HEK293T (cell line): ENCODE measurements around the gene KLHL36.

Experiments
- CTCF ChIA-PET: fragments of 350-600 bp; formaldehyde crosslinking; extraction: SDS; loops from one replicate; lab custom pipeline; 2021; ENCODE audit warnings: antibody characterized with exemption, inconsistent platforms; lab: Yijun Ruan, JAX
- POLR2A ChIA-PET: fragments of 350-600 bp; formaldehyde crosslinking; extraction: SDS; loops from one replicate; lab custom pipeline; 2020; ENCODE audit warnings: antibody characterized with exemption, inconsistent platforms; lab: Yijun Ruan, JAX
- DNase-seq: peaks from one replicate; pipeline ENCODE4 v3.0.0; 2012; ENCODE audit warnings: mixed read lengths; ENCODE audit errors: extremely low spot score
- ARNT ChIP-seq: fragments of 450-650 bp; IDR thresholded peaks from 2 replicates; pipeline ENCODE4 v1.6.1; 2017; ENCODE audit warnings: mild to moderate bottlenecking
- BHLHE40 ChIP-seq: fragments of 450-650 bp; IDR thresholded peaks from 2 replicates; pipeline ENCODE4 v1.6.1; 2016; ENCODE audit warnings: mild to moderate bottlenecking, moderate library complexity, borderline replicate concordance
- CTBP1 ChIP-seq: fragments of 450-650 bp; IDR thresholded peaks from 2 replicates; pipeline ENCODE4 v1.6.1; 2016; ENCODE audit warnings: borderline replicate concordance
- ELF4 ChIP-seq: fragments of 450-650 bp; IDR thresholded peaks from 2 replicates; pipeline ENCODE4 v1.6.1; 2017; ENCODE audit warnings: antibody characterized with exemption
- FOXA1 ChIP-seq: fragments of 450-650 bp; IDR thresholded peaks from 2 replicates; pipeline ENCODE4 v1.6.1; 2016; ENCODE audit warnings: mild to moderate bottlenecking
- FOXK2 ChIP-seq: fragments of 450-650 bp; IDR thresholded peaks from 2 replicates; pipeline ENCODE4 v1.6.1; 2016; ENCODE audit warnings: mild to moderate bottlenecking
- FOXM1 ChIP-seq: fragments of 450-650 bp; IDR thresholded peaks from 2 replicates; pipeline ENCODE4 v1.6.1; 2017; ENCODE audit warnings: mild to moderate bottlenecking, borderline replicate concordance
- HDGF ChIP-seq: fragments of 450-650 bp; IDR thresholded peaks from 2 replicates; pipeline ENCODE4 v1.6.1; 2017; ENCODE audit warnings: antibody characterized with exemption, borderline replicate concordance
- L3MBTL2 ChIP-seq: fragments of 450-650 bp; conservative IDR thresholded peaks from 2 replicates; pipeline ENCODE4 v1.6.1; 2016; ENCODE audit warnings: mild to moderate bottlenecking
- LEF1 ChIP-seq: fragments of 450-650 bp; IDR thresholded peaks from 2 replicates; pipeline ENCODE4 v1.6.1; 2017; ENCODE audit warnings: mild to moderate bottlenecking, borderline replicate concordance
- NFRKB ChIP-seq: fragments of 450-650 bp; IDR thresholded peaks from 2 replicates; pipeline ENCODE4 v1.6.1; 2016; ENCODE audit warnings: mild to moderate bottlenecking, moderate library complexity
- PKNOX1 ChIP-seq: fragments of 450-650 bp; IDR thresholded peaks from 2 replicates; pipeline ENCODE4 v1.6.1; 2016
- SP1 ChIP-seq: fragments of 450-650 bp; IDR thresholded peaks from 2 replicates; pipeline ENCODE4 v1.6.1; 2017
- SUZ12 ChIP-seq: fragments of 450-650 bp; IDR thresholded peaks from 2 replicates; pipeline ENCODE4 v1.6.1; 2016; ENCODE audit warnings: mild to moderate bottlenecking
- TARDBP ChIP-seq: fragments of 450-650 bp; IDR thresholded peaks from 2 replicates; pipeline ENCODE4 v1.6.1; 2016
- ZNF384 ChIP-seq: fragments of 450-650 bp; IDR thresholded peaks from 2 replicates; pipeline ENCODE4 v1.6.1; 2016

KLHL36 gene

GRCh38 chr16:84647828-84648594 is at the start of gene KLHL36:
Gene KLHL36 (plus strand): TSS chr16:84648511. CDS start chr16:84650868, 2,357 bp downstream.
- no peak for TF ChIP-seq SUZ12
- peak; percentile 60; the same call in 1 of the 2 replicates for TF ChIP-seq TARDBP
- no peak for TF ChIP-seq CTBP1
- TF ChIP-seq L3MBTL2: peak; percentile 85
- ChIA-PET POLR2A (interaction anchor here (0.9 kb wide), 1 partner anchor 78 kb away, joined by 3 read pairs; no protein-coding TSS in a partner anchor), CTCF (interaction anchor here (0.9 kb wide), 1 partner anchor 78 kb away, joined by 3 read pairs; no protein-coding TSS in a partner anchor)
- peak; percentile 89 for DNase-seq

GRCh38 chr16:84599521-84600202 is 48.6 kb upstream of the KLHL36 start:
- DNase-seq: no peak
- ChIA-PET POLR2A (interaction anchor here (2.1 kb wide), 1 partner anchor 17 kb away, joined by 7 read pairs; no protein-coding TSS in a partner anchor), CTCF (interaction anchor here (1.2 to 1.6 kb wide), 2 partner anchors 45 to 89 kb away, joined by 3 to 4 read pairs; no protein-coding TSS in a partner anchor)
- no peak for TF ChIP-seq HDGF
- TF ChIP-seq ZNF384: no peak
- no peak for TF ChIP-seq SUZ12
- TF ChIP-seq CTBP1: no peak
- TF ChIP-seq ELF4: no peak
- TF ChIP-seq TARDBP: no peak
- TF ChIP-seq FOXM1: no peak
- TF ChIP-seq SP1: no peak
- TF ChIP-seq FOXA1: no peak
- no peak for TF ChIP-seq FOXK2
- no peak for TF ChIP-seq LEF1
- no peak for TF ChIP-seq NFRKB
- no peak for TF ChIP-seq L3MBTL2

- TF ChIP-seq SUZ12 (no peak), ARNT (no peak), ELF4 (no peak), FOXK2 (no peak), CTBP1 (no peak), FOXA1 (no peak), NFRKB (no peak), SP1 (no peak), HDGF (no peak), TARDBP (no peak), L3MBTL2 (no peak), ZNF384 (no peak), FOXM1 (no peak), LEF1 (no peak), PKNOX1 (no peak), BHLHE40 (no peak)
- ChIA-PET POLR2A (interaction anchor here (2.1 kb wide), 1 partner anchor 16 kb away, joined by 7 read pairs; no protein-coding TSS in a partner anchor), CTCF (interaction anchor here (1.6 kb wide), 1 partner anchor 90 kb away, joined by 3 read pairs; no protein-coding TSS in a partner anchor)
- DNase-seq: no peak
Measured at GRCh38 chr16:84600343-84601229, 47.7 kb upstream of the KLHL36 start.

- ChIA-PET CTCF (interaction anchor here (0.6 kb wide), 1 partner anchor 123 kb away, joined by 4 read pairs; no protein-coding TSS in a partner anchor), POLR2A (no interaction called here)
- no peak for DNase-seq
Measured at GRCh38 chr16:84603140-84603816, 45.0 kb upstream of the KLHL36 start.

GRCh38 chr16:84603940-84604339 is 44.4 kb upstream of the KLHL36 start:
- POLR2A ChIA-PET: no interaction called here
- no peak for DNase-seq

More at GRCh38 chr16:84603140-84603816, 45.0 kb upstream of the KLHL36 start:
- TF ChIP-seq FOXM1 (no peak), FOXK2 (no peak), NFRKB (no peak), L3MBTL2 (no peak)

GRCh38 chr16:84604477-84605013 is 43.8 kb upstream of the KLHL36 start:
- no peak for DNase-seq
- ChIA-PET CTCF (no interaction called here), POLR2A (no interaction called here)
- TF ChIP-seq SP1 (no peak), ZNF384 (no peak), L3MBTL2 (no peak), FOXK2 (no peak), ELF4 (no peak), PKNOX1 (no peak), BHLHE40 (no peak), FOXA1 (no peak), ARNT (no peak), NFRKB (no peak), LEF1 (no peak), SUZ12 (no peak), HDGF (no peak), CTBP1 (no peak)

More at GRCh38 chr16:84603940-84604339, 44.4 kb upstream of the KLHL36 start:
- CTCF ChIA-PET: no interaction called here
- TF ChIP-seq ARNT (no peak), L3MBTL2 (no peak), SUZ12 (no peak), FOXA1 (no peak), SP1 (no peak), FOXM1 (no peak)
